Sciatic nerve (tissue), 2 donors: ENCODE results near the gene ERN1. TPM values are rescaled to one million over a fixed set of nuclear protein-coding genes. Genes with fewer than 3 reads are reported as not detected.

Source experiments
- ATAC-seq: fragments of 200-7000 bp; cut with Tn5 transposase; one replicate; pipeline ENCODE4 v1.9.1; 2020; ENCODE audit warnings: mild to moderate bottlenecking, moderate library complexity
- DNase-seq: peaks from one replicate; pipeline ENCODE4 v3.0.0-alpha.2; 2020; ENCODE audit warnings: low spot score
- intact Hi-C: fragments of 100-400 bp; cut with DNase I; formaldehyde crosslinking; loops from one replicate; pipeline ENCODE4 v1.14.2; 2022
- total RNA-seq: library from RNA; stranded (reverse); fragmentation: NEBNext Ultra II Directional; extraction: Animal tissue kit (Norgen Biotek cat#: 25700); gene quantifications from one replicate; pipeline ENCODE4 v1.2.1, GENCODE V29; 2021
- donor health status: DM: no; HTN: no; CAD: no.
- donor health status: DM: no; HTN: no; CAD: no.

ERN1 gene
- total RNA-seq, 1 donor from 2014 or later = 22.2 TPM

DNA sequence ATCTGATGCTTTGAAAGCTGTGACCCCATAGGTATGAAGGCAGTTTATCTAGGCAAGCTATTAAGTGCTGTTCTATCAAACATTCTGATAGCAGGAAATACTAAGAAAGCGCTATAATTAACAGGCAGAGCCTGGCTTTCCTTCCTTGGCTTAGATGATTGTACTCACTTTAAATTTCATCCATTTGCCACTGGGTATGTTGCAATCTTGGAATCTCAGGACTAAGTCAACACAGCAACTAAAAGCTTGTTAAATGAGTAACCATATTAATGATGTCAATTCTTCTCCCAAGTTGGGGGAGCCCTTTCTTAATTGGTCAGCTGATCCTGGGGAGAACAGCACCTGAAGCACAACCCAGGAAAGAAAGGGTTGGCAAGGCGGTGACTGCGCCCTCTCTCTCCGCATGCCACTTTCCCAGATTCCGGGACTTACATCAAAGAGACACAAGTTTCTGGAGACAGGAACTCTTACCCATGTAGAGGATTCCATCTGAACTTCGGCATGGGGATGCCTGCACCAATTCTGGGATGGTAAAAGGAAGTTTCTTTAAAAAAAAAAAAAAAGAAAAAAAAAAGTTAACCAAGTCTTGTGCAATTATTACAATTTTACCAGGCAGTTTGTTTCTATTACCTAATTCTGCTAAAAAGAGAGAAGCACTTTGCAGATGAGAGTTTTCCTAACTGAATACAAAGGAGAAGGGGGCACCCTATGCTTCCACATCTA is 55.1 kb downstream of the ERN1 start:
- intact Hi-C loops = no loop called here
- peak; percentile 82 for ATAC-seq
- DNase-seq = no peak

DNA sequence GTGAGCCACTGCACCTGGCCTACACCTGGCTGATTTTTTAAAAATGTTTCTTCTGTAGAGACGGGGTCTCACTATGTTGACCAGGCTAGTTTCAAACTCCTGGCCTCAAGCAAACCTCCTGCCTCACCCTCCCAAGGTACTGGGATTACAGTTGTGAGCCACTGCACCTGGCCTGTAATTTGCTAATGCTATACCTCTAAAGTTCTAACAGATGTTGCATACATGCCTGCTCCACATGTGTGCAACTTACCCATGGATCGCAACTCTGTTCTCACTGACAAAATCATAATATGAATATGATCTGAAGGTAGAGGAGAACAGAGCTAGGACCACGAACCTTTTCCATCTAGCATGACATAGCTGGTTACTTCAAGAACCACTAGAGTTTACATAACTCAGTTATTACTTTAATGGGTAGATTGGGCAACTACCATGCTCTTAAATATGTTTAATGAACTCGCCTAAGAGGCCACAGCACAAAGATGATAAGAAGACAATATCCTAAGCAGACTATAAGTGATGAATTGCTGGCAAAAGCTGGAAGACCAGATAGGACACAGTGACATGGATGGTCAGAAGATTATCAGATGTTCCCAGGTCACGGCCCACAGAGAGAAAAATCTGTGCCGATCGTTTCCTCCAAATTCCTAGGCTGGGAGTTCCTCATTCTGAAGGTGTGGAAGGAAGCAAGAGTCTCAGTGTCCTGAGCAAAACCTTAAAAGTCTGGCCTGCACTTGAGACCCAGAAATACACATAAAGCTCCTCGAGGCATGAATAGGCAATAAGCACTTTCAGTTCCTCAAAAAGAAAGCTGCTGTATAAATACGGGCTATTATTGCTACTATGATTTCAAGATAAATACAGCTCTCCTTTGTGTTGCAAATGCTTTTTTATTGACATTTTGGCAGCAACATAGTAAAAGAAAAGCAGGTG is 55.9 kb downstream of the ERN1 start:
- DNase-seq (no peak), ATAC-seq (peak; percentile 41)
- intact Hi-C loops = no loop called here

DNA sequence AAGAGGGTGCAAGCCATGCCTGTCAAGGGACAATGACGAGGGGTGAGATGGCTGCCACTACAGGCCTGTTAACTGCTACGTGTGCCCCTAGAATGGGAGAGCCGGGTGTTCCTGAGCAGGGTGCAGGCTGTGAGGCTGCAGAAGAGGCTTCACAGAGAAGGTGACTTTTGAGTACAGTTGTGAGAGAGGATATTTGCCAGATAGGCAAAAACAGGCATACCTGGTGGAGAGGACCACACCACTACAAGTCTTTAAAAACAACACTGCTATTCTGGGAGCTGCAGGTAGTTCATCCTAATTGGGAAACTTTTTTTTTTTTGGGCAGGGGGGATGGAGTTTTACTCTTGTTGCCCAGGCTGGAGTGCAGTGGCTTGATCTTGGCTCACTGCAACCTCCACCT is 58.8 kb downstream of the ERN1 start:
- no peak for ATAC-seq
- no peak for DNase-seq
- intact Hi-C loops = no loop called here

DNA sequence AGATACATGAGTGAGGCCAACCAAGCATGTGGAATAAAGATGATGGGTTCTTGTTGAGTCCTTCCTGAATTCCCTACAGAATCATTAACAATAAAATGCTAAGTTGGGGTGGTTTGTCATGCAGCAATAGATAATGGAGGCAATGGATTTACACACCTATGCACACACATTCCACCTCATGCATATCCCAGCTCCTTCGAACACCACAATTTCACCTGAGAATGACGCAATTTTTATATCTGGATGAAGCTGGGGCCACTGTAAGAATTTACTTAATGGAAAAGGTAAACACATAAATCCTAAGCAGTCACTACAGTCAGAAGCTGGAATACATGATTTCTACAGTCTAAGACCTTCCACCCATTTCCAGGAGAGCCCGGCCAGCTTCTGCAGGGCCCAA is 59.7 kb downstream of the ERN1 start:
- intact Hi-C loops = no loop called here

DNA sequence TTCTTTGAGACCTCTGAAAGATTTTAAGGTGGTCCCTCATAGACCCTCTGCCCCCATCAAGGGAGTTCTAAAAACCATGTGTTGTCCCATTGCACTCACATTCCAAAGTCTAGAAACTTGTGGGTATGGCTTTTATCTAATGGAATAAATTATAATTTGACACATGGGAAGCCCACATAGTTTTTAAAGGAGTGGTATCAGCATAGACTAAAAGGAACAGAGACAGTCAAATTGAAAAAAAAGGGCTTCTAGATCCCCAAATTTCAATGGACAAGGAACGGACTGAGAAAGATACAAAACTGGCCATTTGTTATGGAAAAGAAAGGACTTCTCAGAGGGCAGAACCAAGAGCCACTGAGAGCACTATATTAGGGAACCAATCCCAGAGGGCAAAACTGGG is 60.8 kb downstream of the ERN1 start:
- intact Hi-C loops = loop anchor here (10.0 kb wide), 1 partner anchor 66 kb away; the partner anchor contains the start of gene ERN1
- ATAC-seq = no peak
- no peak for DNase-seq

More for the DNA sequence above, 59.7 kb downstream of the ERN1 start:
- ATAC-seq (no peak), DNase-seq (no peak)

DNA sequence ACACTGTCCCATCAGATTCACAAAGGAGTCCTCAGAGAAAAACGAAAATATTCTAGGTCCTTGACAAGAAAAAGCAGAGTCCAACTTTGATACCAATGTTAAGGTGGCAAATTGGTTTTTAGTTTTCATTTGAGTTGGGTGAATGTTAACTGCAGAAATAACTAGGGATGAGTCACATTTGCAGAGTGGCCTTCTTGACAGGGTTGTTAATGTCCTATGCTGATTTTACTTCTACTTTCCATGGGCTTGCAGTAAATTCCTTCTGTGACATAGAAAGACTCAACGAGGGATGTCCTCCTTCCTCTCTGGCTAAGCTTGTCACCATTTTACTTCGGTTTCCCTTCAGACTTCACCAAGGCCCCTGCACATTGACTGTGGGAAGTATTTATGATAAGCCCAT is 62.3 kb downstream of the ERN1 start:
- intact Hi-C loops = loop anchor here (10.0 kb wide), 1 partner anchor 67 kb away; the partner anchor contains the start of gene ERN1
- DNase-seq = no peak
- no peak for ATAC-seq

DNA sequence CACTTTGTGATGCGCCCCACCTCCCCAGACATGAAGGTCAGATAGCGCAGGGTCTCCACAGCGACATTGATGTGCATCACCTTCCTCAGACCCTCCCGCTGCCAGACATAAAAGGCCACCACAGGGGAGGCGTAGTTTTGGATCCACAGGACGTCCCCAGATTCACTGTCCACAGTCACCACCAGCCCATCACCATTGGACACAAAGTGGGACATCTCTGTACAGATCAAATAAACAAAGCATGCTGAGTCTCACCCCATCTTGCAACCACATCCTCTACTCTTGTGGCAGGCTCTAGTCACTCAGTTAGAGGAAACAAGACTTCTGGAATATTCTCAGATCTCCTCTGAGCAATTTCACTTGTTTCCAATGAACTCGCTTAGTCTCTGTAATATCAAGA is 63.2 kb downstream of the ERN1 start:
- ATAC-seq = no peak
- intact Hi-C loops = loop anchor here (10.0 kb wide), 1 partner anchor 68 kb away; the partner anchor contains the start of gene ERN1

DNA sequence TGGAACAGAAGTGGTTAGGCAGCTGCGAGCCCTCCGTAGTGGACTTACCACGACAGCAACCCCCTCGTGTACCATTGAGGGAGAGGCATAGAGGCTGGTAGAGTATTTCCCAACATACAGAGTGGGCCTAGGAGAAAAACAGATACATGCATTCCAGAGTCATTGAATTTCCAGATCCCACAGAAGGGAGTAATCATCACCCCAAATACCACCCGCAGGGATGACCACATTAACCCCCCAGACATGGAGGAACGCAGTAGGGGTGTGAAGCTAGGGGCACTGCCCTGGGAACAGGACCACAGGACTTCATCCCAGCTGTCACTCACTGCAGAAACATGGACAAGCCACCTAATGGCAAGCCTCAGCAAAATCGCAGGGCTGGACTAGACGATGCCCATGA is 64.8 kb downstream of the ERN1 start:
- ATAC-seq = no peak
- DNase-seq = no peak
- intact Hi-C loops = loop anchor here (10.0 kb wide), 1 partner anchor 70 kb away; the partner anchor contains the start of gene ERN1

More for the DNA sequence above, 63.2 kb downstream of the ERN1 start:
- DNase-seq = no peak

DNA sequence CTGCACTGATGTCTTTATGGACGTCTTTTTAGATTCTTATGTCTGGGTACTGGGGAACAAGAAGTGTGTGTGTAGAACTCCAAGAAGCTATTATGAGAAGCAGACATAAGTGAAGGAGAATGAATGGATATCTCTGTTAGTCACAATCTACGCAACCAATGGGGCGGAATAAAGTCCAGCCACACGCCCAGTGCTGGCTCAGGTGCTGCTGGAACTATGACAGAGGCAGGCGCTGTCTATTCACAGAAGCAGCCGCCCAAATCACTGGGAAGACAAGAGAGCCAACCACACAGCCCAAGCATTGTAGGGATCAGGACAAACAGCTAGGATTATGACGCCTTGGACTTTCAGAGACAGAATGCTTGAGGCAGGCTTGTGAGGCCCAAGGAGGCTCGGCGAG is 65.6 kb downstream of the ERN1 start:
- DNase-seq (no peak), ATAC-seq (no peak)
- intact Hi-C loops = loop anchor here (10.0 kb wide), 1 partner anchor 70 kb away; the partner anchor contains the start of gene ERN1

DNA sequence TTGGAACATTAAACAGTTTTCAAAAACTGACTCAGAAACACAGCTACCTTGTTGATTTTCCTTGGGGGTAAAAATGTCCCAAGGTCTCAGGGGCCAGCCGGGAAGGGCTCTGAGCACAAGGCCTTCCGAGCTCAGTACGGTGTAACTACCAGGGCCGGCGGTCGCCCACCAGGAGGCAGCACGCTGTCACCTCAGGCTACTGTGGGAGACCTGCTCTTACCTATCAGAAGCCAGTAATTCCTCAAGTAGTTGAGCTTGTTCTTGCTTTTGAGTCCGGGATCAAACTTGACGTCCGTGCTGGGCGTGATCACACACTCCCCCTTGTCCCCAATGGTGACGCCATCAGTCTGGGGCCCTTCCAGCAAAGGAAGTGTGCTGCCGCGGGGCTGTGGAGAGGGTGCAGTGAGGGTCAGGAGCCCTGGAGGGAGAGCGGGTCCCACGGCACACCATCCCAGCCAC is 66.1 kb downstream of the ERN1 start:
- DNase-seq (peak; percentile 71), ATAC-seq (peak; percentile 69)
- intact Hi-C loops = loop anchor here (10.0 kb wide), 1 partner anchor 71 kb away; the partner anchor contains the start of gene ERN1

DNA sequence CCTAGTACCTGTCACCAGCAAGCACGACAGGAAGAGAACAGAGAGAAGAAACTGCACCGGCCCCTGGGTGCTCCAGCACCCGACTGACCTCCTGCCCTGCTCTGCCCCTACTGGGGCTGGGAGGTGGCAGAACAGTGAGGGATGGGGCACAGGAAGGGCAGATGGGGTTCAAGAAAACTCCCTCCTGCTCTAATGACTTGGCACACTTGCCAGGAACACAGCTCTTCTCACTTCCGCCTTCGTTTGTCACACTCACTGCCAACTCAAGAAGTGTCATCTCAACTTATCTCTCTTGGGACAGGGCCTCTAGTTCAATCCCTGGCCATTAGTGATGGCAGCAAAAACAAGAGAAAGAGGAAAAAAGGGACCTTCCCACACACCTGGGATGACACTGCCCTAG is 66.9 kb downstream of the ERN1 start:
- DNase-seq (no peak), ATAC-seq (peak; percentile 9)
- intact Hi-C loops = loop anchor here (10.0 kb wide), 1 partner anchor 72 kb away; the partner anchor contains the start of gene ERN1

DNA sequence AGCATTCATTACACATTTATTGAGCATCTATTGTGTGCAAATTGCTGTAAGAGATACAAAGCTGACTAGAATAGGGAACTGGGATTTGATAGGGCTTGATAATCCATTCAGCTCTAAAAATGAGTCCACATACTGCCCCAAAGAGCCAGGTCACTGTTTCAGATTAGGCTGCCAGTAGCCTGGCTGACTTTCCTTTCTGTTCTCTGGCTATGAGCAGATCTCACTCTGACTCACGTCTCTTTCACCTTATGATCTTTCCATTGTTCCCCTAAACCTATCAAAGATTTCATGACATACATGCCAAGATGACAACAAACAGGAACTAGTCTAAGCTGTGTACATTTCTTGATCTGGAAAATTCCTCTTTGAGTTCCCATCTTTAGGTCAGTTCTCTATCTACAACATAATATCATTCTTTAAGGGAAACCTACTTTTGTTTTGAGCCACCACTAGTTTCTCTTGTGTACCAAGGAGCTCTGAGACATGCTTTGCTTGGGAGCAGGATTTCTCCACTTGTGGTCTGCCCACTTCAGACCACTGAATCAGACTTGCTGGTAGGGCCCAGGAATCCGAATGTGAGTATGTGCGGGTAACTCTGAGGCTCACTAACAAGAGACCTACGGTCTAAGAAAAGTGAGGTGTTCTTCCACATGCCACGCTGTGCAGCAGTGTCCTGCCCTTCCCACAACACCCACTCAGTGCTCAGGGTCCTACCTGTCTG is 68.6 kb downstream of the ERN1 start:
- no peak for DNase-seq
- ATAC-seq = no peak
- intact Hi-C loops = loop anchor here (10.0 kb wide), 1 partner anchor 73 kb away; the partner anchor contains the start of gene ERN1

DNA sequence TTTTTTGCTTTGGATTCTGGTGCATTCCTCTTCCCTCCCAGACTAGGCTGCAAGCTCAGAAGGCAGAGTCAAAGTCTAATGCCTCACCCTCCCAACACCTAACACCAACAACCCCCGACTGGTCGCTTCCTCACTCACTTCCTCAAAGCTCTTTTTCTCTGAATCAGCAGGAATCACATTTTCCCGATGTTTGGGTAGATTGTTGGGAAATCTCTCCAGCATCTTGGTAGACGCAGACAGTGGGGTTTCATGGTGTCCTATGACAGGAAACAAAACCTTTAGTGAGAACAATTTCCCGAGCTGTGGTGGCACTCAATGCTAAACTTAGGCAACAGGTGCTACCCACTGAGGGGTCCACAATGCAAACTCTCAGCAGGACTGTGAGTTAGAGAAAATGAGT is 69.6 kb downstream of the ERN1 start:
- intact Hi-C loops = loop anchor here (10.0 kb wide), 1 partner anchor 74 kb away; the partner anchor contains the start of gene ERN1
- DNase-seq = no peak
- no peak for ATAC-seq

DNA sequence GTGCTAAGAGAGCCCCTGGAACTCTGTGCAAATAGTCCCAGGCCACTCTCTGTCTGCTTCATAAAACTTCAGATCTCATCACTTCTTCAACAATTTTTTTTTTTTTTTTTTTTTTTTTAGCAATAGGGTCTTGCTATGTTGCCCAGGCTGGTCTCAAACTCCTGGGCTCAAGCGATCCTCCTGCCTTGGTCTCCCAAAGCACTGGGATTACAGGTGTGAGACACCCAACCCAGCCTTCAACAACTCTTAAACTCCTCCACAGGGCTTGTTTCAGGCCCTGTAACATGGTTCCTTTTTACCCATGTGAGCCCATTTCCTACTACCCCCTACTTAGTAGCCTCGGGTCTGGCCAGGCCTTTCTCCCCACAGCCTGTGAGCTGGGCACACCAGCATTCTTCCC is 70.2 kb downstream of the ERN1 start:
- DNase-seq (no peak), ATAC-seq (no peak)
- intact Hi-C loops = loop anchor here (10.0 kb wide), 1 partner anchor 75 kb away; the partner anchor contains the start of gene ERN1

DNA sequence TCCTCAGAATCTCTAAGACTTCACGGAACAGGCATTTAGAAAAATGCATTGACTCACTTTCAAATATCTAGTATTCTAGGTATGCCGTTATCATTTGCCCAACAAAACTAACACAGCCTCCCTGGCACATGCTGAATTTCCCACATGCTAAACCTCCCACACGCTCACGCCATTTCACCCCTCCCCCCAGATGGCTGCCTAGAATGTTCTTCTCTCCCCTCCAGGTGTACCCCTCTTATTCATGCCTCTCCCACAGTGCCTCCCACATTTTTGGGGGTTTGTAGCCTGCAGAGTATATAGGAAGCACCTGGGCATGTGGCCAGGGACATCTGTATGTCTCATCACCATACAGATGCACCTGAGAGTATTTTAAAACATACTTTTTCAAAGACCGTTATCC is 71.3 kb downstream of the ERN1 start:
- intact Hi-C loops = no loop called here
- DNase-seq = no peak
- ATAC-seq = no peak

DNA sequence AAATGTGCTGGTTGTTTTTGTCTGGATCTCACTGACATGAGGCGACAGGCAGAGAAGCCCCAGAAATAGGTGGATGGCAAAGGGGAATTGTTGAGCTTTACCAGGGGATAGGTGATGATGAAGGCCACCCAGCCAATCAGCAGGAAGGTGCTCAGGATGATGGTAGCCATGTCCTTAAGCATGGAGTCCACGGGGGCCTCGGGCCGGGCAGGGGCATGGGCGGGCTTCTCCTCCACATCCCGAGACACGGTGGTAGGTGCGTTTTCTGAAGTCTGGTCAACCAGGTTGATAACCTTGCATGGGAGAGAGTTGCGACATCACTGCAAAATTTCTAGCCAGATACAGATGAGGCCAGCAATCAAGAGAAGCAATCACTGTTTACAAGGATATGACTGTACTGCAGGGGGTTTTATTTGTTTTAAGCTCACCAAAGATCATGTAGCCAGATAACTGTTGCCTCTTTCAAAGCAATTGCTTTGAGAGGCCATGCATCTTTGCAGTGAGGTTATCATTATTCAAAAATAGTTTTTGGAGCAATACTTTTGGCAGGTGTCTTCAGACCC is 72.2 kb downstream of the ERN1 start:
- intact Hi-C loops = no loop called here
- DNase-seq (no peak), ATAC-seq (no peak)

DNA sequence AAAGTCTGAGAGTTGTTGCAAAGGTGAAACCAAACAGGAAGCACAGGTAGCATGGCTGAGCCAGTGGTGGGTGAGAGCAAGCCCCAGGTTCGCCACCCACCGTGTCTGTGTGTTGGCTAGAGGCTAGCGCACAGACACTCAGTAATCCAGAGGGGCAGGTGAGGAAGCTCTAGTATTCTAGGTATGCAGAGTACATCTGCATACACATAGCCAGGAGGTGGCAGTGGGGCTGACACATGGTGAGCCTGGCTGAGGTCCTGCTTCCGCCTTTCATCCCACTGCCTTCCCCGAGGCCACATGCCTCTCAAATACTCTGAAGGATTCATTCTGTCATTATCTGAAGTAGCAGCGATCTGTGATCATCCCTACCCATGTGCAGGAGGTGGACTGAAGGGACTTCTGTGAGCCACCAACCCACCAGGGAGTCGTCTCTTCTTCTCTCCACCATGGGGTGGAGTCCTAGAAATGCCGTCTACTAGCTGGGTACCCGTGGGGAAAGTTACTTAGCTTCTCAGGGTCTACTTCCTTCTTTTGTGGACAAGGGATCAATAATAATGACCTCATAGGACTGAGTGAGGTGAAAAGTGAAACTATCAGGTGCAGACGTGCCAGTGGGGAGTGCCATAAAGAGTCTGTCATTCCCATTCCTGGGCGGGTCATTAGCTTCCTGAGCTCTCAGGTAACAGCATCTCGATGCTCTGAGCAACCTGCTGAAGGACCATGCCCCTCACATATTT is 73.5 kb downstream of the ERN1 start:
- DNase-seq = no peak
- no peak for ATAC-seq
- intact Hi-C loops = no loop called here
